Measurements from ENCODE around the gene WDR1. TPM values are rescaled to one million over a fixed set of nuclear protein-coding genes. Genes with fewer than 3 reads are reported as not detected.

The WDR1 gene
- total RNA-seq, 4 donors from 2014 or later = 57.3 to 84.2 (median 72.7) TPM

DNA sequence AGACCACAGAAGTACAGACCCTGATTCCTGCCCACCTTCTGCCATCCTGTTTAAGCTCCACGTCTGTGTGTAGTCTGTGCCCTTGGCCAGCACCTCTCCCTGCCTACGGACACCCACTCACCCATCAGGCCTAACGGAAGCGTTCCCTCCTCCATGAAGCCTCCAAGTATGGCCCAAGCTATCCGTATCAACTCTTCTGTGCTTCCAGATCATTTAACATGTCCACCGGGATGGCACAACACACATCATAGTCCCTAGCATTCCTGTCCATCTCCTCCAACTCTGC lies 11.7 kb downstream of the WDR1 start:
- peak in 1 of 2 donors; percentile 20 for DNase-seq
- in situ Hi-C loops (cut with MboI; ENCODE audit: low sequenced_read_pairs in 4 of 4) = no loop called here
- Histone ChIP-seq H3K27ac (peak overlapping the region; percentile 92 to 99 (median 95)), H3K36me3 (no peaks in the 10 kb centered on the region), H3K27me3 (no peaks in the 10 kb centered on the region), H3K9me3 (no peaks in the 10 kb centered on the region), H3K4me3 (peak overlapping the region in 1 of 4 donors; percentile 10), H3K4me1 (peaks cover 100% of the 10 kb centered on the region in 2 donors)
- no peak for ATAC-seq
- intact Hi-C loops (cut with DNase I; ENCODE audit: low total_unique reads) = no loop called here
- TF ChIP-seq POLR2A (IDR thresholded peaks at IDR 0.05) = no peak
- TF ChIP-seq, protein P1, sequence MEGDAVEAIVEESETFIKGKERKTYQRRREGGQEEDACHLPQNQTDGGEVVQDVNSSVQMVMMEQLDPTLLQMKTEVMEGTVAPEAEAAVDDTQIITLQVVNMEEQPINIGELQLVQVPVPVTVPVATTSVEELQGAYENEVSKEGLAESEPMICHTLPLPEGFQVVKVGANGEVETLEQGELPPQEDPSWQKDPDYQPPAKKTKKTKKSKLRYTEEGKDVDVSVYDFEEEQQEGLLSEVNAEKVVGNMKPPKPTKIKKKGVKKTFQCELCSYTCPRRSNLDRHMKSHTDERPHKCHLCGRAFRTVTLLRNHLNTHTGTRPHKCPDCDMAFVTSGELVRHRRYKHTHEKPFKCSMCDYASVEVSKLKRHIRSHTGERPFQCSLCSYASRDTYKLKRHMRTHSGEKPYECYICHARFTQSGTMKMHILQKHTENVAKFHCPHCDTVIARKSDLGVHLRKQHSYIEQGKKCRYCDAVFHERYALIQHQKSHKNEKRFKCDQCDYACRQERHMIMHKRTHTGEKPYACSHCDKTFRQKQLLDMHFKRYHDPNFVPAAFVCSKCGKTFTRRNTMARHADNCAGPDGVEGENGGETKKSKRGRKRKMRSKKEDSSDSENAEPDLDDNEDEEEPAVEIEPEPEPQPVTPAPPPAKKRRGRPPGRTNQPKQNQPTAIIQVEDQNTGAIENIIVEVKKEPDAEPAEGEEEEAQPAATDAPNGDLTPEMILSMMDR (IDR thresholded peaks at IDR 0.05 in 4 of 5, conservative IDR thresholded peaks at IDR 0.05 in 1 of 5) = no peak

DNA sequence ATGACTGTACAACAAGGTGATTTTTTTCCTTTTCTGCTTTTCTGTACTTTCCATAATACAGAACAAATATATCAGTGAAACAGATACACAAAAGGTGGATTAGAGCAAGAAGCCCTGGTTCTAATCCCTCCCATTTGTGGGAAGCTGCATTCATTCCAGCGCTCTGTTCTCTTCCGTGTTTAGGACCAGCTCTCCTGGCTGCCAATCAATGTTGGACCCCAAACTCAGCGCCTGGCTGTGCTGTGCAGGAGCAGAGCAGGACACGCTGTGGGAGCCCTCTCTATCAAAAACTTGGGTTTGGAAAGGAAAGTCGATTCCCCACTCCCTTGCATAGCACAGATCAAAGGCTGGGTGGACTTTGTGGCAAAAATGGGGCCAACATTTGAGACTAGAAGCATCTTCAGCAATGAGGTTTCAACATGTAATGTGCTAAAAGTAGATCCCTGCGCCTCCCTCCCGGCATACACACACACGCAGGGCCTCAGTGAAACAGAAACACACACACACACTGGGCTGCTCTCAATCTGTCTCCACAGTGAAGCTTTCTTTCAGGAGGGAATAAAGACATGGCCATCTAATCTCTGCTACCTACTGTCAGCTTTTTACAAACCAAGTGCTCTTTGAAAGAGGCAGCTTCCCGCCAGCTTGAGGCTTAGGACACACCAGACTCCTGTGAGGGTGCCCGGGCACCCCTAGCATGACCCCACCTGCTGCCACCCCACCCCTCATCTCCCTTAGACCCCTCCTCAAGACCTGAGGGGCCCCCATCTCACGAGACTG lies 12.2 kb downstream of the WDR1 start:
- Histone ChIP-seq H3K36me3 (peaks cover 0 to 3% of the 10 kb centered on the region in 2 donors), H3K27ac (peak overlapping the region; percentile 92 to 99 (median 95)), H3K27me3 (no peaks in the 10 kb centered on the region), H3K4me1 (peaks cover 100% of the 10 kb centered on the region in 2 donors), H3K4me3 (peak overlapping the region in 1 of 4 donors; percentile 10), H3K9me3 (no peaks in the 10 kb centered on the region)
- ATAC-seq (peak; percentile 9 to 11), DNase-seq (peak in 1 of 2 donors; percentile 74)
- intact Hi-C loops (cut with DNase I; ENCODE audit: low total_unique reads) (no loop called here), in situ Hi-C loops (cut with MboI; ENCODE audit: low sequenced_read_pairs in 4 of 4) (no loop called here)
- peak; percentile 46 to 55 for TF ChIP-seq POLR2A (IDR thresholded peaks at IDR 0.05)
- TF ChIP-seq, protein P1 (IDR thresholded peaks at IDR 0.05 in 4 of 5, conservative IDR thresholded peaks at IDR 0.05 in 1 of 5) = no peak

DNA sequence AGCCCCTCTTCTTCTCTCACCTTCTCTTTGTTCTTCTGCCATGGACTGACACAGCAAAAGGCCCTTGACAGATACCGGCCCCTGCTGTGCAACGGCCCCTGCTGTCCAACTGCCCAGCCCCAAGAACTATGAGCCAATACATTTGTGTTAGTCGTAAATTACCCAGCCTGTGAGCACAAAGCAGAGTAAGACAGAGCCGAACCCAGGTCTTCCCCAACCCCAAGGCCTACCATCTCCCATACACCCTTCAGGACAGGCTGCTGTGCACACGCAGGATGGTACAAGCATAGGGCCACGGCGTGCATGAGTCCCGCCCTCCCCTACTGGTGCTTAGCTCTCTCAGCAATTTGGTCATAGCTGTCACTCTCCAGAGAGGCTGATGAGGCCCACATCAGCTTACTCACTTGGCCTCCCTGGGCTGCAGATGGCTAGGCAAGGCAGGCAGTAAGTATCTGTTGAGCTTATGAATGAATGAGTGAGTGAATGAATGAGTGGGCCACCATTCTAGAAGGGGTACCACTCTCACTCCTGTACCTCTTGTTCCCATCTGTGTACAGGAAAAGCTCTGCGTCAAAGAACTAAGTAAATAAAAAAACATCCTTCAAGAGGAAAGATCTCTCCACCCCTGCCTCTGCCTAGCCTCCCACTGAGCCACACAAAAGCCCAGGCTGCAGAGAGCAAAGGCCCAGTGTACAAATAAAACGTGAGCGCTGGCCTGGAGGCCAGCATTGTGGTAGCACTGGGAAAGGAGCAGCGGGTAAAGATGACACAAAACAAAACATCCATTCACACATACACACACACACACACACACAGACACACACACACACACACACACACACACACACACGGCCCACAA lies 13.9 kb downstream of the WDR1 start:
- Histone ChIP-seq H3K9me3 (no peaks in the 10 kb centered on the region), H3K27me3 (no peaks in the 10 kb centered on the region), H3K36me3 (peaks cover 0 to 8% of the 10 kb centered on the region in 2 donors), H3K4me3 (no peak overlapping the region), H3K4me1 (peaks cover 98 to 100% of the 10 kb centered on the region in 2 donors), H3K27ac (peak overlapping the region; percentile 92 to 99 (median 95))
- TF ChIP-seq, protein P1 (IDR thresholded peaks at IDR 0.05 in 4 of 5, conservative IDR thresholded peaks at IDR 0.05 in 1 of 5) = no peak
- in situ Hi-C loops (cut with MboI; ENCODE audit: low sequenced_read_pairs in 4 of 4) (no loop called here), intact Hi-C loops (cut with DNase I; ENCODE audit: low total_unique reads) (no loop called here)
- ATAC-seq (peak in 1 of 2 donors; percentile 3), DNase-seq (no peak)

DNA sequence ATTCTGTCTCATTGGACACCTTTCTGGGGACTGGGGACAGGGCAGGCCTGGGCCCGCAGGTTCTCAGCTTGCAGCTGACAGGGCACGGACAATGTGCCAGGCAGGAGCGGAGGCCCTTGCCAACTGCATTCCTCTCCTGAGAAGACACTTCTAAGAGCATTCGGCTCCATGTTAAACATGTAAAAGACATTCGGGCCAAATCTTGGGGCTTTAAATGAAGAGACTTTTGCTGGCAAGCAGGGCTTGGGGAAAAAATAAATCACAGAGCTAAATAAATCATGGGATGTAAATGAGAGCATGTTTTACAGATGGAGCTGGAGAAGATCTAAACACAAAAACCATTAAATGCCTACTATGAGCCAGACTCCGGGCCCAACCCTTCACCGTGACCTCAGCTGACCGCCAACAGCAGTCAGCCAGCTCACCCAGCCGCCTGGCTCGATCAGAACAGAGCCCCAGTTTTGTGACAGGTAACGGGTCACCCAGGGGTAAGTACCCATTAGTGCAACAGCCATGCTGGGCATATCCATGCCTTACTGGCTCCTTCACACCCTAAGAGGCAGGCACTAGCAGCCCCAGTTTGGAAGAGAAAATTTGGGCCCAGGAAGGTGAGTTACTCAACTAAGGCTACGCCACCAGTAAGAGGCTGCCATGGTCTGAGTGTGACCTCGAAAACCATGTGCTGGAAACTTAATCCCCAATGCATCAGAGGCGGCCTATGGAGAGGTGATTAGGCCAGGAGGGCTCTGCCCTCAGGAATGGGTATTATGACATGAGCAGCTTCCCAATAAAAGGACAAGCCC lies 14.7 kb downstream of the WDR1 start:
- in situ Hi-C loops (cut with MboI; ENCODE audit: low sequenced_read_pairs in 4 of 4) (no loop called here), intact Hi-C loops (cut with DNase I; ENCODE audit: low total_unique reads) (no loop called here)
- Histone ChIP-seq H3K4me3 (no peak overlapping the region), H3K36me3 (peaks cover 0 to 8% of the 10 kb centered on the region in 2 donors), H3K27me3 (no peaks in the 10 kb centered on the region), H3K9me3 (no peaks in the 10 kb centered on the region), H3K4me1 (peaks cover 98 to 100% of the 10 kb centered on the region in 2 donors), H3K27ac (peak overlapping the region; percentile 92 to 99 (median 95))
- DNase-seq (peak; percentile 55 to 90), ATAC-seq (peak; percentile 68 to 75)
- TF ChIP-seq, protein P1 (IDR thresholded peaks at IDR 0.05 in 4 of 5, conservative IDR thresholded peaks at IDR 0.05 in 1 of 5) = no peak
- no peak for TF ChIP-seq POLR2A (IDR thresholded peaks at IDR 0.05)
